Measurements from ENCODE around the gene S100A7.

Gene S100A7

GRCh38 chr1:153460551-153460950 lies at the start of gene S100A7:
TSS of gene S100A7 (minus strand) at chr1:153460651. CDS start at chr1:153459013, 1,638 bp downstream.
- no peak for DNase-seq

GRCh38 chr1:153509729-153510354 lies 49.4 kb upstream of the S100A7 start:
- peak; percentile 44 for DNase-seq

- DNase-seq: no peak
These were observed 48.6 kb upstream of the S100A7 start for GRCh38 chr1:153509036-153509435.

GRCh38 chr1:153507926-153508583 lies 47.6 kb upstream of the S100A7 start:
- DNase-seq: peak; percentile 35

- DNase-seq: peak; percentile 92
These were observed 46.5 kb upstream of the S100A7 start for GRCh38 chr1:153506831-153507413.

GRCh38 chr1:153506386-153506785 lies 45.9 kb upstream of the S100A7 start:
- DNase-seq: no peak

- peak; percentile 26 for DNase-seq
These were observed 45.1 kb upstream of the S100A7 start for GRCh38 chr1:153505576-153505975.

- DNase-seq: no peak
These were observed 43.3 kb upstream of the S100A7 start for GRCh38 chr1:153503766-153504165.

GRCh38 chr1:153498746-153499145 lies 38.3 kb upstream of the S100A7 start:
- no peak for DNase-seq

- no peak for DNase-seq
These were observed 35.1 kb upstream of the S100A7 start for GRCh38 chr1:153495536-153495935.

GRCh38 chr1:153494976-153495535 lies 34.6 kb upstream of the S100A7 start:
- DNase-seq: peak; percentile 59

- no peak for DNase-seq
These were observed 33.0 kb upstream of the S100A7 start for GRCh38 chr1:153493343-153493960.

- peak; percentile 91 for DNase-seq
These were observed 30.0 kb upstream of the S100A7 start for GRCh38 chr1:153490272-153491051.

GRCh38 chr1:153488731-153489130 lies 28.3 kb upstream of the S100A7 start:
- DNase-seq: peak; percentile 82

- no peak for DNase-seq
These were observed 27.3 kb upstream of the S100A7 start for GRCh38 chr1:153487707-153488106.

- peak; percentile 38 for DNase-seq
These were observed 25.4 kb upstream of the S100A7 start for GRCh38 chr1:153485863-153486262.

GRCh38 chr1:153483776-153484175 lies 23.3 kb upstream of the S100A7 start:
- no peak for DNase-seq

GRCh38 chr1:153481124-153481523 lies 20.7 kb upstream of the S100A7 start:
- DNase-seq: no peak

- no peak for DNase-seq
These were observed 18.5 kb upstream of the S100A7 start for GRCh38 chr1:153478692-153479618.

- DNase-seq: no peak
These were observed 17.7 kb upstream of the S100A7 start for GRCh38 chr1:153478047-153478691.

GRCh38 chr1:153476491-153477093 lies 16.1 kb upstream of the S100A7 start:
- no peak for DNase-seq
